Neural cell (in vitro differentiated cells): ENCODE data around the gene FKBP3. TPM values are rescaled to one million over a fixed set of nuclear protein-coding genes. Genes with fewer than 3 reads are reported as not detected.

Experiments used
- H2AFZ ChIP-seq: fragments of 200-600, 300-800 bp; sonication (generic), shearing (Covaris generic); 2 replicates; pipeline ENCODE4 v1.6.0; 2014; ENCODE audit warnings: low read depth, mild to moderate bottlenecking, antibody characterized with exemption, low read length, moderate library complexity
- H3F3A ChIP-seq: fragments of 200-600 bp; shearing (Covaris generic); 2 replicates; pipeline ENCODE4 v1.6.1; 2016; ENCODE audit warnings: mild to moderate bottlenecking, moderate library complexity, mixed read lengths, antibody characterized with exemption, low read length; ENCODE audit not compliant: insufficient read depth, poor library complexity, severe bottlenecking
- H3K27ac ChIP-seq: fragments of 200-600, 300-800 bp; sonication (generic), shearing (Covaris generic); 2 replicates; pipeline ENCODE4 v1.5.1; 2014; ENCODE audit warnings: mild to moderate bottlenecking, low read length, moderate library complexity
- H3K27me3 ChIP-seq: fragments of 300-800, 200-600 bp; sonication (generic), shearing (Covaris generic); 2 replicates; pipeline ENCODE4 v1.6.0; 2014; ENCODE audit warnings: mild to moderate bottlenecking, low read depth, low read length, moderate library complexity; ENCODE audit not compliant: insufficient read depth
- H3K36me3 ChIP-seq: fragments of 300-800, 200-600 bp; sonication (generic), shearing (Covaris generic); 2 replicates; pipeline ENCODE4 v1.5.1; 2014; ENCODE audit warnings: mild to moderate bottlenecking, antibody characterized with exemption, low read length, moderate library complexity; ENCODE audit not compliant: insufficient read depth
- H3K4me2 ChIP-seq: fragments of 300-800, 200-600 bp; sonication (generic), shearing (Covaris generic); 2 replicates; pipeline ENCODE4 v1.6.0; 2014; ENCODE audit warnings: mild to moderate bottlenecking, low read length
- H3K4me3 ChIP-seq: fragments of 300-800, 200-600 bp; sonication (generic), shearing (Covaris generic); 2 replicates; pipeline ENCODE4 v1.5.1; 2014; ENCODE audit warnings: mild to moderate bottlenecking, low read length, moderate library complexity
- H3K79me2 ChIP-seq: fragments of 200-600 bp; shearing (Covaris generic); replicated peaks from 2 replicates; pipeline ENCODE4 v1.6.0; 2014; ENCODE audit warnings: mild to moderate bottlenecking, low read length, moderate library complexity; ENCODE audit not compliant: insufficient read depth
- H3K9ac ChIP-seq: fragments of 300-800, 200-600 bp; sonication (generic), shearing (Covaris generic); 2 replicates; pipeline ENCODE4 v1.6.1; 2016; ENCODE audit warnings: mild to moderate bottlenecking, low read length, mixed read lengths
- H3K9me2 ChIP-seq: fragments of 200-600 bp; shearing (Covaris generic); 2 replicates; pipeline ENCODE4 v1.6.1; 2016; ENCODE audit warnings: mild to moderate bottlenecking, low read length, mixed read lengths; ENCODE audit not compliant: insufficient read depth
- H3K9me3 ChIP-seq: fragments of 200-600, 300-800 bp; sonication (generic), shearing (Covaris generic); 2 replicates; pipeline ENCODE4 v1.6.1; 2016; ENCODE audit warnings: mild to moderate bottlenecking, mixed run types, low read length, moderate library complexity, mixed read lengths
- H4K20me1 ChIP-seq: fragments of 200-600 bp; shearing (Covaris generic); 2 replicates; pipeline ENCODE4 v1.6.1; 2016; ENCODE audit warnings: mild to moderate bottlenecking, mixed run types; ENCODE audit not compliant: insufficient read depth
- EZH2 ChIP-seq: fragments of 200-600, 300-800 bp; shearing (Covaris generic), sonication (generic); IDR thresholded peaks from 2 replicates; pipeline ENCODE4 v1.6.1; 2014; ENCODE audit warnings: antibody characterized with exemption, low read length, borderline replicate concordance, mild to moderate bottlenecking; ENCODE audit not compliant: insufficient read depth, poor library complexity, severe bottlenecking
- POLR2AphosphoS5 ChIP-seq: IDR thresholded peaks from 2 replicates; pipeline ENCODE4 v1.6.1; 2012
- polyA plus RNA-seq: library from polyadenylated mRNA; depleted of rRNA; stranded (reverse); fragments of >200 nt; gene quantifications from 2 replicates; pipeline ENCODE4 v1.2.3, GENCODE V29; 2014
- small RNA-seq, 3 experiments: library from RNA; depleted of rRNA; stranded (forward); fragments of <200 nt; gene quantifications; one replicate each; pipeline ENCODE3, GENCODE V24; 2012
- TF ChIP-seq, protein P1 (sequence below): IDR thresholded peaks from 2 replicates; pipeline ENCODE4 v1.6.1; 2012; ENCODE audit warnings: borderline replicate concordance
- TF ChIP-seq, protein P2 (sequence below): fragments of 450-650 bp; IDR thresholded peaks from 2 replicates; pipeline ENCODE4 v1.5.1; 2014; ENCODE audit warnings: antibody characterized with exemption, mild to moderate bottlenecking, moderate library complexity; ENCODE audit not compliant: poor library complexity, severe bottlenecking

Gene FKBP3
- polyA plus RNA-seq, 1 donor from 2014 or later = 189 TPM

DNA sequence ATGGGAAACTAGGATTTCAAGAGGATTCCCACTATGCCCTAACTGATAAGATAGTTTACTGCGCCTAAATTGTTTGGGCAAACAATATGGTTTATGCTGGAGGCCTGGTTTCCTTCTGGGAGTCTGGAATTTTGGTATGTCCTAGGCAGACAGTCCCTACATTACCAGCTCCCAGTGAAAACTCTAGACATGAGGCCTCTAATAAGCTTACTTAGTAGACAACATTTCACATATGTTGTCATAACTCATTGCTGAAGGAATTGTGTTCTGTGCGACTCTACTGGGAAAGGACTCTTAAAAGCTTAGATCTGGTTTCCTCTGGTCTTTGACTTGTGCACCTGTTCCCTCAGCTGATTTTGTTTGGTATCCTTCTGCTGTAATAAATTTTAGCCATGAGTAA lies 68.3 kb downstream of the FKBP3 start:
- no peaks in the 10 kb centered on the region for H3K9me2 ChIP-seq
- no peak overlapping the region for H3K9ac ChIP-seq
- no peak overlapping the region for H3K27ac ChIP-seq
- H4K20me1 ChIP-seq = no peaks in the 10 kb centered on the region
- H3K36me3 ChIP-seq = no peaks in the 10 kb centered on the region
- H3K79me2 ChIP-seq = no peaks in the 10 kb centered on the region
- no peaks in the 10 kb centered on the region for H3F3A ChIP-seq
- TF ChIP-seq, protein P1, sequence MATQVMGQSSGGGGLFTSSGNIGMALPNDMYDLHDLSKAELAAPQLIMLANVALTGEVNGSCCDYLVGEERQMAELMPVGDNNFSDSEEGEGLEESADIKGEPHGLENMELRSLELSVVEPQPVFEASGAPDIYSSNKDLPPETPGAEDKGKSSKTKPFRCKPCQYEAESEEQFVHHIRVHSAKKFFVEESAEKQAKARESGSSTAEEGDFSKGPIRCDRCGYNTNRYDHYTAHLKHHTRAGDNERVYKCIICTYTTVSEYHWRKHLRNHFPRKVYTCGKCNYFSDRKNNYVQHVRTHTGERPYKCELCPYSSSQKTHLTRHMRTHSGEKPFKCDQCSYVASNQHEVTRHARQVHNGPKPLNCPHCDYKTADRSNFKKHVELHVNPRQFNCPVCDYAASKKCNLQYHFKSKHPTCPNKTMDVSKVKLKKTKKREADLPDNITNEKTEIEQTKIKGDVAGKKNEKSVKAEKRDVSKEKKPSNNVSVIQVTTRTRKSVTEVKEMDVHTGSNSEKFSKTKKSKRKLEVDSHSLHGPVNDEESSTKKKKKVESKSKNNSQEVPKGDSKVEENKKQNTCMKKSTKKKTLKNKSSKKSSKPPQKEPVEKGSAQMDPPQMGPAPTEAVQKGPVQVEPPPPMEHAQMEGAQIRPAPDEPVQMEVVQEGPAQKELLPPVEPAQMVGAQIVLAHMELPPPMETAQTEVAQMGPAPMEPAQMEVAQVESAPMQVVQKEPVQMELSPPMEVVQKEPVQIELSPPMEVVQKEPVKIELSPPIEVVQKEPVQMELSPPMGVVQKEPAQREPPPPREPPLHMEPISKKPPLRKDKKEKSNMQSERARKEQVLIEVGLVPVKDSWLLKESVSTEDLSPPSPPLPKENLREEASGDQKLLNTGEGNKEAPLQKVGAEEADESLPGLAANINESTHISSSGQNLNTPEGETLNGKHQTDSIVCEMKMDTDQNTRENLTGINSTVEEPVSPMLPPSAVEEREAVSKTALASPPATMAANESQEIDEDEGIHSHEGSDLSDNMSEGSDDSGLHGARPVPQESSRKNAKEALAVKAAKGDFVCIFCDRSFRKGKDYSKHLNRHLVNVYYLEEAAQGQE = no peak
- TF ChIP-seq, protein P2, sequence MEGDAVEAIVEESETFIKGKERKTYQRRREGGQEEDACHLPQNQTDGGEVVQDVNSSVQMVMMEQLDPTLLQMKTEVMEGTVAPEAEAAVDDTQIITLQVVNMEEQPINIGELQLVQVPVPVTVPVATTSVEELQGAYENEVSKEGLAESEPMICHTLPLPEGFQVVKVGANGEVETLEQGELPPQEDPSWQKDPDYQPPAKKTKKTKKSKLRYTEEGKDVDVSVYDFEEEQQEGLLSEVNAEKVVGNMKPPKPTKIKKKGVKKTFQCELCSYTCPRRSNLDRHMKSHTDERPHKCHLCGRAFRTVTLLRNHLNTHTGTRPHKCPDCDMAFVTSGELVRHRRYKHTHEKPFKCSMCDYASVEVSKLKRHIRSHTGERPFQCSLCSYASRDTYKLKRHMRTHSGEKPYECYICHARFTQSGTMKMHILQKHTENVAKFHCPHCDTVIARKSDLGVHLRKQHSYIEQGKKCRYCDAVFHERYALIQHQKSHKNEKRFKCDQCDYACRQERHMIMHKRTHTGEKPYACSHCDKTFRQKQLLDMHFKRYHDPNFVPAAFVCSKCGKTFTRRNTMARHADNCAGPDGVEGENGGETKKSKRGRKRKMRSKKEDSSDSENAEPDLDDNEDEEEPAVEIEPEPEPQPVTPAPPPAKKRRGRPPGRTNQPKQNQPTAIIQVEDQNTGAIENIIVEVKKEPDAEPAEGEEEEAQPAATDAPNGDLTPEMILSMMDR = no peak
- no peak for TF ChIP-seq POLR2AphosphoS5
- TF ChIP-seq EZH2 = no peak
- no peak overlapping the region for H2AFZ ChIP-seq
- no peak overlapping the region for H3K4me2 ChIP-seq
- no peaks in the 10 kb centered on the region for H3K9me3 ChIP-seq
- no peak overlapping the region for H3K4me3 ChIP-seq
- H3K27me3 ChIP-seq = no peaks in the 10 kb centered on the region

Small RNA genes lying within 50 kb of the gene (small RNA-seq; reads per million reads assigned to genes)
- gene RF00151 (0 reads per million in 3 experiments), gene SNORD127 (7,590 to 15,145 (median 12,468) reads per million in 3 experiments)

Other genes with a start within 250 kb of the FKBP3 start
- 16.1 and 17.4 TPM in 2 replicates for gene KLHL28, start 172.5 kb downstream of the FKBP3 start, polyA plus RNA-seq
- gene TOGARAM1, start 172.3 kb downstream of the FKBP3 start, polyA plus RNA-seq = 20.8 and 23.8 TPM in 2 replicates
- 137 and 138 TPM in 2 replicates for gene PRPF39, start 50.4 kb downstream of the FKBP3 start, polyA plus RNA-seq
- gene FANCM, start 1.4 kb upstream of the FKBP3 start, polyA plus RNA-seq = 5.0 and 7.1 TPM in 2 replicates
- 1.2 and 5.3 TPM in 2 replicates for gene MIS18BP1, start 118.7 kb upstream of the FKBP3 start, polyA plus RNA-seq